Endothelial cell of umbilical vein (primary cell): ENCODE results near the gene TUBG1. TPM values are rescaled to one million over a fixed set of nuclear protein-coding genes. Genes with fewer than 3 reads are reported as not detected.

Experiments used
- BruUV-seq: library from RNA; stranded (reverse); fragments of 400-500 nt; replicated peaks from 2 replicates; lab custom pipeline; 2021; lab: Mats Ljungman, UMichigan
- CTCF ChIA-PET: fragments of 300-600, 350-600 bp; sonication (Branson Sonifier 250); formaldehyde crosslinking; loops from one replicate; lab custom pipeline; 2021; ENCODE audit warnings: antibody characterized with exemption, inconsistent platforms; lab: Charles Lee
- POLR2A ChIA-PET: fragments of 300-600, 350-600 bp; sonication (Branson Sonifier 250); formaldehyde crosslinking; loops from one replicate; lab custom pipeline; 2021; ENCODE audit warnings: antibody characterized with exemption, inconsistent platforms; lab: Charles Lee
- DNase-seq: peaks from one replicate; pipeline ENCODE4 v3.0.0-alpha.2; 2011; ENCODE audit warnings: low read depth, low spot score
- FAIRE-seq: peaks from 2 replicates; lab custom pipeline; 2011; peaks lifted over from hg19 to GRCh38; lab: Jason Lieb, UNC
- H2AFZ ChIP-seq: 2 replicates; pipeline ENCODE4 v1.6.0; 2012; ENCODE audit warnings: low read depth, low read length, control low read depth, inconsistent platforms
- H3K27ac ChIP-seq: 2 replicates; pipeline ENCODE4 v1.5.1; 2011; ENCODE audit warnings: low read depth, mild to moderate bottlenecking, control low read depth, low read length, moderate library complexity; ENCODE audit not compliant: insufficient read depth
- H3K27me3 ChIP-seq, 2 experiments: 2 replicates each; pipeline versions ENCODE4 v1.6.0 to v1.6.1; 2011; ENCODE audit warnings: low read length in 2 of 2, mixed read lengths in 1 of 2; ENCODE audit not compliant: control insufficient read depth in 2 of 2, insufficient read depth in 2 of 2
- H3K36me3 ChIP-seq, 2 experiments: 2 replicates in 1 of 2; 3 replicates in 1 of 2; pipeline ENCODE4 v1.5.1; 2011; ENCODE audit warnings: low read length in 2 of 2, mild to moderate bottlenecking in 1 of 2, moderate library complexity in 1 of 2; ENCODE audit not compliant: control insufficient read depth in 2 of 2, insufficient read depth in 2 of 2; ENCODE audit errors: extremely low read depth in 1 of 2
- H3K4me1 ChIP-seq: 3 replicates; pipeline ENCODE4 v1.5.1; 2011; ENCODE audit warnings: mild to moderate bottlenecking, low read length; ENCODE audit not compliant: control insufficient read depth, insufficient read depth; ENCODE audit errors: extremely low read depth
- H3K4me2 ChIP-seq: 2 replicates; pipeline ENCODE4 v1.6.1; 2011; ENCODE audit warnings: low read length, control low read depth, mixed read lengths; ENCODE audit not compliant: insufficient read depth
- H3K4me3 ChIP-seq, 3 experiments: fragments of 200-600 bp in 1 of 3; sonication (generic), shearing (Covaris generic) in 1 of 3; replicated peaks in 1 of 3; 2 replicates each; pipeline ENCODE4 v1.5.1; 2011 to 2016; ENCODE audit warnings: control low read depth in 3 of 3, low read length in 3 of 3, mild to moderate bottlenecking in 2 of 3, inconsistent platforms in 1 of 3, low read depth in 1 of 3, moderate library complexity in 1 of 3; ENCODE audit not compliant: insufficient read depth in 1 of 3
- H3K79me2 ChIP-seq: 2 replicates; pipeline ENCODE4 v1.6.0; 2012; ENCODE audit warnings: low read length, inconsistent platforms; ENCODE audit not compliant: control insufficient read depth, insufficient read depth
- H3K9ac ChIP-seq: replicated peaks from 2 replicates; pipeline ENCODE3; 2011; ENCODE audit warnings: low read length, control low read depth; ENCODE audit not compliant: insufficient read depth; ENCODE audit errors: extremely low read depth
- H3K9me1 ChIP-seq: replicated peaks from 3 replicates; pipeline ENCODE4 v1.6.0; 2011; ENCODE audit warnings: mild to moderate bottlenecking, low read length; ENCODE audit not compliant: control insufficient read depth, insufficient read depth; ENCODE audit errors: extremely low read depth
- H3K9me3 ChIP-seq: replicated peaks from 2 replicates; pipeline ENCODE4 v1.5.1; 2012; ENCODE audit warnings: low read length, inconsistent platforms; ENCODE audit not compliant: control insufficient read depth, insufficient read depth
- H4K20me1 ChIP-seq: replicated peaks from 2 replicates; pipeline ENCODE3; 2011; ENCODE audit warnings: mild to moderate bottlenecking, low read length; ENCODE audit not compliant: control insufficient read depth, insufficient read depth; ENCODE audit errors: extremely low read depth
- EZH2 ChIP-seq: IDR thresholded peaks from 2 replicates; pipeline ENCODE4 v1.6.1; 2012; ENCODE audit warnings: borderline replicate concordance, low read depth, mild to moderate bottlenecking, moderate library complexity, low read length, inconsistent platforms; ENCODE audit not compliant: severe bottlenecking
- FOS ChIP-seq: IDR thresholded peaks from 2 replicates; pipeline ENCODE4 v1.6.1; 2011; ENCODE audit warnings: mild to moderate bottlenecking, low read length, moderate library complexity, borderline replicate concordance; ENCODE audit not compliant: insufficient read depth
- GATA2 ChIP-seq: IDR thresholded peaks from 2 replicates; pipeline ENCODE4 v1.7.0; 2011; ENCODE audit warnings: low read depth, mild to moderate bottlenecking, moderate library complexity, mixed read lengths, low read length; ENCODE audit not compliant: insufficient read length, insufficient read depth
- JUN ChIP-seq: IDR thresholded peaks from 2 replicates; pipeline ENCODE4 v1.6.1; 2011; ENCODE audit warnings: borderline replicate concordance, low read depth; ENCODE audit not compliant: insufficient read length, insufficient read depth
- POLR2A ChIP-seq: IDR thresholded peaks from 2 replicates; pipeline ENCODE4 v1.6.1; 2012; ENCODE audit warnings: low read depth, mild to moderate bottlenecking, control low read depth, low read length
- POLR2AphosphoS5 ChIP-seq: IDR thresholded peaks from 2 replicates; pipeline ENCODE4 v1.6.1; 2012; ENCODE audit warnings: low read depth, mild to moderate bottlenecking, control low read depth, low read length, moderate library complexity; ENCODE audit not compliant: insufficient read depth
- dilution Hi-C: fragments of 300-500 bp; cut with MboI; formaldehyde crosslinking; loops from one replicate; pipeline ENCODE4 v1.15.0; 2019; ENCODE audit warnings: low sequenced_read_pairs; ENCODE audit not compliant: extremely low pct_ligation_motif_present
- intact Hi-C: fragments of 100-400 bp; cut with micrococcal nuclease; formaldehyde crosslinking; loops from one replicate; pipeline ENCODE4 v1.10.0; 2022
- polyA plus RNA-seq, 4 experiments: library from polyadenylated mRNA; depleted of rRNA in 3 of 4; stranded (reverse) in 3 of 4; unstranded in 1 of 4; fragments of >200 nt; gene quantifications; 2 replicates each; pipeline versions ENCODE4 v1.2.1 to v1.2.3, GENCODE V29; 2011 to 2012; ENCODE audit warnings: missing spikeins in 1 of 4
- total RNA-seq: library from RNA; stranded (reverse); gene quantifications from 2 replicates; pipeline ENCODE4 v1.2.3, GENCODE V29; 2021
- TF ChIP-seq, protein P1 (sequence below): IDR thresholded peaks from 2 replicates; pipeline ENCODE4 v1.6.1; 2011; ENCODE audit not compliant: insufficient read depth, insufficient read length

Gene TUBG1
- total and polyA plus RNA-seq, 2 donors (not counting 3 experiments of a cell fraction or from before 2014, with no cell fraction given), result 102 to 132 TPM

DNA sequence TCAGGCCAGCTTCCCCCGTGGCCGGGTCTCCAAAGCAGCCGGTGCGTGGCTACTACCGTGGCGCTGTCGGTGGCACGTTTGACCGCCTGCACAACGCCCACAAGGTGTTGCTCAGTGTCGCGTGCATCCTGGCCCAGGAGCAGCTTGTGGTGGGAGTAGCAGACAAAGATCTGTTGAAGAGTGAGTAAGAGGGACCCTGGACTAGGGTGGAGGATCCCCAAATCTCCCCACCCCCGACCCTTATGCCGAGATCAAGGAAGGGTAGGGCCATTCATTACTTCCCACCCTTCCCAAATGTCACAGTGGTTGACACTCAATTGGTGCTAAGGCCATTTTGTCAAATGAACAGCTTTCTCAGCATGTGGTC is 46.4 kb upstream of the TUBG1 start:
- Histone ChIP-seq H2AFZ (no peak overlapping the region), H4K20me1 (no peaks in the 10 kb centered on the region), H3K9me3 (no peaks in the 10 kb centered on the region), H3K9me1 (no peaks in the 10 kb centered on the region), H3K4me2 (peak overlapping the region; percentile 75), H3K79me2 (peaks cover 28% of the 10 kb centered on the region), H3K36me3 (peaks cover 4 to 21% of the 10 kb centered on the region in 2 experiments), H3K9ac (no peak overlapping the region), H3K27me3 (no peaks in the 10 kb centered on the region), H3K4me1 (peaks cover 27% of the 10 kb centered on the region), H3K4me3 (peak overlapping the region in 1 of 3 experiments; percentile 79), H3K27ac (no peak overlapping the region)
- FAIRE-seq (no peak), DNase-seq (no peak)
- ChIA-PET POLR2A (no interaction called here), CTCF (interaction anchor here (2.1 kb wide), 1 partner anchor 15 kb away, joined by 9 read pairs; the partner anchor contains the start of gene PSMC3IP)
- intact Hi-C loops, result no loop called here
- dilution Hi-C loops, result no loop called here
- TF ChIP-seq, protein P1, sequence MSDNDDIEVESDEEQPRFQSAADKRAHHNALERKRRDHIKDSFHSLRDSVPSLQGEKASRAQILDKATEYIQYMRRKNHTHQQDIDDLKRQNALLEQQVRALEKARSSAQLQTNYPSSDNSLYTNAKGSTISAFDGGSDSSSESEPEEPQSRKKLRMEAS, result no peak
- TF ChIP-seq EZH2 (no peak), FOS (no peak), JUN (no peak)
- BruUV-seq, result no TSS peak

DNA sequence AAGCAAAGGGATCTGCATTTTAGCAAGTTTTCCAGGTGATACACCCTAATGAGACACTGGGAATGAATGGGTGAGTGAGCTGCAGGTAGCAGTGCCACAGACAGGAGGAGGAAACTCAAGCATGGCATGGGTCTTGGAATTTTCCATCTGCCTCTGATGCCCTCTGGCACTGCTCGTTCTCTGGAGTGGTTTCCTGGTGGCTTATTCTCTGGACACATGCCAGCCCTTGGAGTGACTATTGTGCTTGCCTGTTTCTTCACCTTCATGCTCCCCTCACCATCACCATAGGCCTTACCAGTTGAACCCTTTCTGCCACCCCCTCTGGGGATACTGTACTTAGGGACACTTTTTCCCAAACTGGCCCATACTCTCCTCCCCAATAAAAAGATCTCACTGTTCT is 45.9 kb upstream of the TUBG1 start:
- intact Hi-C loops (no loop called here), dilution Hi-C loops (no loop called here)
- TF ChIP-seq GATA2 (no peak), JUN (no peak), POLR2AphosphoS5 (no peak), EZH2 (no peak), POLR2A (no peak)
- FAIRE-seq (peak; percentile 44), DNase-seq (no peak)
- peak overlapping the region; percentile 75 for H3K4me2 ChIP-seq
- H3K36me3 ChIP-seq, result peaks cover 4 to 21% of the 10 kb centered on the region in 2 experiments
- no peaks in the 10 kb centered on the region for H3K9me1 ChIP-seq
- no peaks in the 10 kb centered on the region for H3K27me3 ChIP-seq
- H3K4me1 ChIP-seq, result peaks cover 27% of the 10 kb centered on the region
- no peak overlapping the region for H3K9ac ChIP-seq
- no peak overlapping the region for H2AFZ ChIP-seq
- H4K20me1 ChIP-seq, result no peaks in the 10 kb centered on the region
- H3K79me2 ChIP-seq, result peaks cover 30% of the 10 kb centered on the region
- no peak overlapping the region for H3K27ac ChIP-seq
- BruUV-seq, result no TSS peak
- POLR2A ChIA-PET, result no interaction called here
- H3K9me3 ChIP-seq, result no peaks in the 10 kb centered on the region
- CTCF ChIA-PET, result interaction anchor here (2.1 kb wide), 1 partner anchor 14 kb away, joined by 9 read pairs; the partner anchor contains the start of gene PSMC3IP
- no peak overlapping the region for H3K4me3 ChIP-seq
